Measurements from ENCODE around the gene USP25. TPM values are rescaled to one million over a fixed set of nuclear protein-coding genes. Genes with fewer than 3 reads are reported as not detected.

The USP25 gene
- total and polyA plus RNA-seq, 2 donors = 19.1 to 111 TPM

- Histone ChIP-seq H3K36me3 (ENCODE audit: insufficient read depth) (no peaks in the 10 kb centered on the region), H3K27ac (ENCODE audit: low read depth) (no peak overlapping the region), H3K4me1 (ENCODE audit: insufficient read depth) (no peaks in the 10 kb centered on the region), H3K4me3 (ENCODE audit: low read depth, low read length) (no peak overlapping the region)
- DNase-seq (ENCODE audit: extremely low spot score) = no peak
- 90% methylated on average over 3 of the region's 3 CpGs for WGBS
Measured at GRCh38 chr21:15820852-15821379, 91.1 kb downstream of the USP25 start.

DNA sequence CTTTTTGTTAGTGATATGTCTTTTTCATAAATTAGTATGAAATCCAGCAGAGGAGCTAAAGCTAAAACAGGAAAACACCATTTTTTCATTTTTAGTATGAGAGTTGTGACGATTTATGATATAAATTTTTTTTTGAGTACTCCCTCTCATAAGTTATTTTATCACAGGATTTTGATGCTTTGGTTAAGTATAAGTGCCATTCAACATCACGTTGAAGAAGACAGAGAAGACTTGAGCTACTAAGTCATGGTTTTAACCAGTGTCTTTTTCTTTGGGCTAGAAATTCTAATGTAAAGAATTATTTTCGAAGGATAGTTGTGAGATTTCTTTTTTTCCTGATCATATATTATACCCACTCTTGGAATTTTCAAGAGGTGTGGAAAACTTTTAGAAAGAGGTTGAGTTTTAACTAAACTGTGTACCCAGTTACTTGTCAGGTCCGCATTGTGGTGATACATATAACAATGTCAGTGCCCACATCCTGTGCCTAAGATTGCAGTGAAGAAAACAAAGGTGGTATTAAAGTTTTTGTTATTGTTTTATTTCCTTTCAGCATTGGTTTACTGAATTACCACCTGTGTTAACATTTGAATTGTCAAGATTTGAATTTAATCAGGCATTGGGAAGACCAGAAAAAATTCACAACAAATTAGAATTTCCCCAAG is 93.8 kb downstream of the USP25 start:
- Histone ChIP-seq H3K4me1 (ENCODE audit: insufficient read depth) (no peaks in the 10 kb centered on the region), H3K27ac (ENCODE audit: low read depth) (no peak overlapping the region), H3K4me3 (ENCODE audit: low read depth, low read length) (no peak overlapping the region), H3K36me3 (ENCODE audit: insufficient read depth) (no peaks in the 10 kb centered on the region)
- WGBS = 80% methylated on average over 4 of the region's 4 CpGs
- DNase-seq (ENCODE audit: extremely low spot score) = no peak

- no peaks in the 10 kb centered on the region for H3K36me3 ChIP-seq (ENCODE audit: insufficient read depth)
- WGBS = 75% methylated on average over 2 of the region's 2 CpGs
- H3K4me3 ChIP-seq (ENCODE audit: low read depth, low read length) = no peak overlapping the region
- no peak overlapping the region for H3K27ac ChIP-seq (ENCODE audit: low read depth)
- DNase-seq (ENCODE audit: extremely low spot score) = no peak
- no peaks in the 10 kb centered on the region for H3K4me1 ChIP-seq (ENCODE audit: insufficient read depth)
Measured at GRCh38 chr21:15825700-15826099, 95.9 kb downstream of the USP25 start.

GRCh38 chr21:15826147-15826780 is 96.5 kb downstream of the USP25 start:
- no peak overlapping the region for H3K27ac ChIP-seq (ENCODE audit: low read depth)
- no peak for DNase-seq (ENCODE audit: extremely low spot score)
- 55% methylated on average over 5 of the region's 5 CpGs for WGBS
- no peaks in the 10 kb centered on the region for H3K4me1 ChIP-seq (ENCODE audit: insufficient read depth)
- no peaks in the 10 kb centered on the region for H3K36me3 ChIP-seq (ENCODE audit: insufficient read depth)
- no peak overlapping the region for H3K4me3 ChIP-seq (ENCODE audit: low read depth, low read length)

DNA sequence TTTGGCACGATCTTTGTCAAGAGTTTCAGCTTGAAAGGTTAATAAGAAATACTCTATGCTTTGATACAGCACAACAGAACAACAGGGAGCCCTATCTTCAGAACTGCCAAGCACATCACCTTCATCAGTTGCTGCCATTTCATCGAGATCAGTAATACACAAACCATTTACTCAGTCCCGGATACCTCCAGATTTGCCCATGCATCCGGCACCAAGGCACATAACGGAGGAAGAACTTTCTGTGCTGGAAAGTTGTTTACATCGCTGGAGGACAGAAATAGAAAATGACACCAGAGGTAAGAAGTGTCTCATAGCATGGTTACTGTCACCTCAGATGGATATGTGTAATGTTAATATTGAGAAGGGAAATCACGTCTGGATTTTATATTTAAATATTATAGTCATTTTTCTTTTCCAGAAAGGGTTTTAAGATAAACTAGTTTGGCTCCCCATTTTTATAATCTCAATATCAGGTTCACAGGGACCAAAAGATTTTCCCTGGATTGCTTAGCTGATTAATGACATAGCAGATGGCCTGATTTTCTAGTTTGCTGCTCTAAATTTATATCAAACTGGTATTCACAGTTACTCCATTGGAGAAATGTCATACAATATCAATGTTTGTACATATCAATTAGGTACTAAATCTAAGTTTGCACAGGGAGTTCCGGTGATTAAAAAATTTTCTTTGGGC is 97.3 kb downstream of the USP25 start:
- WGBS = 88% methylated on average over 8 of the region's 8 CpGs
- Histone ChIP-seq H3K4me1 (ENCODE audit: insufficient read depth) (no peaks in the 10 kb centered on the region), H3K4me3 (ENCODE audit: low read depth, low read length) (no peak overlapping the region), H3K27ac (ENCODE audit: low read depth) (no peak overlapping the region), H3K36me3 (ENCODE audit: insufficient read depth) (peaks cover 1% of the 10 kb centered on the region)
- no peak for DNase-seq (ENCODE audit: extremely low spot score)

- Histone ChIP-seq H3K4me1 (ENCODE audit: insufficient read depth) (no peaks in the 10 kb centered on the region), H3K36me3 (ENCODE audit: insufficient read depth) (peaks cover 1% of the 10 kb centered on the region), H3K4me3 (ENCODE audit: low read depth, low read length) (no peak overlapping the region), H3K27ac (ENCODE audit: low read depth) (no peak overlapping the region)
- 87% methylated on average over 4 of the region's 4 CpGs for WGBS
- no peak for DNase-seq (ENCODE audit: extremely low spot score)
Measured at GRCh38 chr21:15831497-15831896, 101.7 kb downstream of the USP25 start.

DNA sequence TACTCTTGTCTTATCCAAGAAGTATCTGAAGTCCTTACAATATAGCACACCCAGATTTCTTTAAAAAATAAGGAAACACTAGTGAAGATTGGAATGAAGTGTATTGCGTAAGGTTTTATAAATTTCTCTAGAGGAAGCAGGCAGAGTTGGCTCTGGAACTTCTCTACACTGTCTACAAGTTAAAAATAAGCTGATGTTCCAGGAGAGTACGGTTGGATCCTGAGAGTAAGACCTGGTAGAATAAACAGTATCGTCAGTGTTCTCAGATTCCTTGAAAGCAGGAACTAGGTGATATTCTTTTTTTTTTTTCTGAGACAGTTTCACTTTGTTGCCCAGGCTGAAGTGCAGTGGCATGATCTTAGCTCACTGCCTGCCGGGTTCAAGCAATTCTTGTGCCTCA is 107.9 kb downstream of the USP25 start:
- no peak for DNase-seq (ENCODE audit: extremely low spot score)
- no peak overlapping the region for H3K4me3 ChIP-seq (ENCODE audit: low read depth, low read length)
- H3K36me3 ChIP-seq (ENCODE audit: insufficient read depth) = no peaks in the 10 kb centered on the region
- H3K27ac ChIP-seq (ENCODE audit: low read depth) = no peak overlapping the region
- 38% methylated on average over 4 of the region's 4 CpGs for WGBS
- no peaks in the 10 kb centered on the region for H3K4me1 ChIP-seq (ENCODE audit: insufficient read depth)

GRCh38 chr21:15839026-15839425 is 109.2 kb downstream of the USP25 start:
- Histone ChIP-seq H3K4me3 (ENCODE audit: low read depth, low read length) (no peak overlapping the region), H3K4me1 (ENCODE audit: insufficient read depth) (no peaks in the 10 kb centered on the region), H3K27ac (ENCODE audit: low read depth) (no peak overlapping the region), H3K36me3 (ENCODE audit: insufficient read depth) (no peaks in the 10 kb centered on the region)
- no peak for DNase-seq (ENCODE audit: extremely low spot score)
- WGBS = 98% methylated on average over 2 of the region's 2 CpGs

GRCh38 chr21:15839601-15840000 is 109.8 kb downstream of the USP25 start:
- 69% methylated on average over 2 of the region's 2 CpGs for WGBS
- Histone ChIP-seq H3K4me3 (ENCODE audit: low read depth, low read length) (no peak overlapping the region), H3K27ac (ENCODE audit: low read depth) (no peak overlapping the region), H3K4me1 (ENCODE audit: insufficient read depth) (no peaks in the 10 kb centered on the region), H3K36me3 (ENCODE audit: insufficient read depth) (no peaks in the 10 kb centered on the region)
- DNase-seq (ENCODE audit: extremely low spot score) = no peak

GRCh38 chr21:15840406-15840805 is 110.6 kb downstream of the USP25 start:
- no peak for DNase-seq (ENCODE audit: extremely low spot score)
- Histone ChIP-seq H3K27ac (ENCODE audit: low read depth) (no peak overlapping the region), H3K4me1 (ENCODE audit: insufficient read depth) (no peaks in the 10 kb centered on the region), H3K4me3 (ENCODE audit: low read depth, low read length) (no peak overlapping the region), H3K36me3 (ENCODE audit: insufficient read depth) (no peaks in the 10 kb centered on the region)
- WGBS = 87% methylated on average over 3 of the region's 3 CpGs

DNA sequence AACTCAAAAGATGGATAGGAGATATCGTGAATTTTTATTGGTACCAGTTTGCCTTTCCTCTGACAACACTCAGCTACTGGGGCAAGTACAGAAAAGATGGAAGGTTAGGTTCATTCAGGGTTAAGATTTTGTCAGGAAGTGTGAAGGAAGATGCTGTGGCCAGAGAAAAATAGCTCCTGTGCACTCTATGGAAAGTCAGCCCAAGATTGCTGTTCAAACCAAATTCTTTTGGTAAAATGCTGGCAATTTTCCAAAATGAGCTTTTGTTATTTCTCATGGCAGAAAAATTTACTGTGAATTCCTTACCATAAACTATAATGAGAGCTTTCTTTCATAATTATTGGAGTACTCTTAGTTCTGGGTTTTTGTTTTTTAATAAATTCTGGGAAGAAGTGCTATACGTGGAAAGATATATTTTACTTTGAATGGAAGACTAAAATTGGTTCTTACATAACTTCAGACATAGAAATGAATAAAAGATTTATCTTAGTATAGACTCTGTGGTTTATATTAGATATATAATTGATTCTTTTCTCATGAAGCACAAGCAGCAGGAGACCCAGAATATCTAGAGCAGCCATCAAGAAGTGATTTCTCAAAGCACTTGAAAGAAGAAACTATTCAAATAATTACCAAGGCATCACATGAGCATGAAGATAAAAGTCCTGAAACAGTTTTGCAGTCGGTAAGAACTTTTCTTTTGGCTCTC is 112.2 kb downstream of the USP25 start:
- Histone ChIP-seq H3K4me3 (ENCODE audit: low read depth, low read length) (no peak overlapping the region), H3K36me3 (ENCODE audit: insufficient read depth) (no peaks in the 10 kb centered on the region), H3K27ac (ENCODE audit: low read depth) (no peak overlapping the region), H3K4me1 (ENCODE audit: insufficient read depth) (no peaks in the 10 kb centered on the region)
- WGBS = 77% methylated on average over 3 of the region's 3 CpGs
- no peak for DNase-seq (ENCODE audit: extremely low spot score)

- no peaks in the 10 kb centered on the region for H3K36me3 ChIP-seq (ENCODE audit: insufficient read depth)
- no peak overlapping the region for H3K4me3 ChIP-seq (ENCODE audit: low read depth, low read length)
- H3K27ac ChIP-seq (ENCODE audit: low read depth) = no peak overlapping the region
- WGBS = 95% methylated on average over 2 of the region's 2 CpGs
- DNase-seq (ENCODE audit: extremely low spot score) = no peak
- no peaks in the 10 kb centered on the region for H3K4me1 ChIP-seq (ENCODE audit: insufficient read depth)
Measured at GRCh38 chr21:15842565-15842880, 112.7 kb downstream of the USP25 start.

DNA sequence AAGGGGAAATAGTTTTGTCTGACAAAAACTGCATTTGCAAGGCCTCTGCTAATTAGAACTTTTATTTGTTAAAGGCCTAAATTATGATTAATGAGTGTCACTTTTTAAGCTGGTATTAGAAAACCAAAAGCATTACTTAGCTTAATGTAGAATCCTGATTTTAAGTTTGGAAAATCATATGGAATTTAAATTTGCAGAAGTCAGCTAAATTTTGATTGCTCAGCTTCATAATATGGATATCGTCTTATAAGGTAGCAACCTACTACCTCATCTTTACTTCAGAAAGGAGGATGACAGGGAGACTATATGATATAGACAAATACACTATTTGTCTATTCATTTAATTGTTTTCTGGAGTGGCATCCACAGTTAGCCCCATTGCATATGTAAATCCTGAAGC is 114.0 kb downstream of the USP25 start:
- Histone ChIP-seq H3K4me3 (ENCODE audit: low read depth, low read length) (no peak overlapping the region), H3K27ac (ENCODE audit: low read depth) (no peak overlapping the region), H3K4me1 (ENCODE audit: insufficient read depth) (no peaks in the 10 kb centered on the region), H3K36me3 (ENCODE audit: insufficient read depth) (no peaks in the 10 kb centered on the region)
- no peak for DNase-seq (ENCODE audit: extremely low spot score)
- WGBS = 97% methylated on average over 1 of the region's 1 CpG

Data from urinary bladder (tissue), 4 donors.